Measurements from ENCODE around the gene DNM2. TPM values are rescaled to one million over a fixed set of nuclear protein-coding genes. Genes with fewer than 3 reads are reported as not detected.

DNM2 gene
- total and polyA plus RNA-seq, 2 of the 13 experiments (the other 11 are each of a cell fraction or from before 2014, with no cell fraction given), result 41.7 to 59.8 TPM

DNA sequence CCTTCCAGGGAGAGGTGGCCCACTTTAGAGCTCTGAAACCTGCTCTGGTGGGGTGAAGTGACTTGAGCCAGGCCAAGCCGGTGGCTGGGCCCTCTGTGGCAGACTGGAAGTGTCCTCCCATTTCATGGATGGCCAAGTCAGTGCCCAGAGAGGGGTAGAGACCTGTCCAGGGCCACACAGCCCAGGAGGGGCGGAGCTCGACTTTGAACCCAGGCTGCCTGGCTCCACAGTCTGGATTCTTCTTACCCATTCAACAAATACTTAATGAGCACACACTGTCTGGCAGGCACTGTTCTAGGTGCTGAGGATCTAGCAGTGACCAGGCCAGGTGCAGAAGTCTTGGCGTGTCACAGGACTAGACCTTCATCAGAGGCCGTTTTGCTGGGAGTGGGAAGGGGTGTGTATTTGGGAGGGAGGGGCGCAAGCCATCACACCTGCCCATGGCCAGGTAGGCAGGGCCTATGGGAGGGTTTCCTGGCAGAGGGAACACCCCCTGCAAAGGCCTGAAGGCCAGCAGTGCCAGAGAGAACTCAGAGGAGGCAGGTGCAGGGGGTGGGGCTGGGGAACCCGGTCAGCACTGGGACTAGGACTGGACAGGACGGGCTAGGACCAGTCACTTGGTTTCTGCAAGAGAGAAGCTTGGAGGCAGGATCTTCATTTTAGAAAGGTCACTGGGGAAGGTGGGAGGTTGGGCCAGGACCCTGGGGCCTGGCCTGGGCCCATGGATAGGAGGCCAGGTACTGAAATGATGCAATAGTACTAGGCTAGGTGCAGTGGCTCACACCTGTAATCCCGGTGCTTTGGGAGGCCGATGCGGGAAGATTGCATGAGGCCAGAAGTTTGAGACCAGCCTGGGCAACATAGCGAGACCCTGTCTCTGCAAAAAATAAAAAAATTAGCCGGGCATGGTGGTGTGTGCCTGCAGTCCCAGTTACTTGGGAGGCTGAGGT, 31.8 kb downstream of the DNM2 start (continued):
- TF ChIP-seq, protein P1, sequence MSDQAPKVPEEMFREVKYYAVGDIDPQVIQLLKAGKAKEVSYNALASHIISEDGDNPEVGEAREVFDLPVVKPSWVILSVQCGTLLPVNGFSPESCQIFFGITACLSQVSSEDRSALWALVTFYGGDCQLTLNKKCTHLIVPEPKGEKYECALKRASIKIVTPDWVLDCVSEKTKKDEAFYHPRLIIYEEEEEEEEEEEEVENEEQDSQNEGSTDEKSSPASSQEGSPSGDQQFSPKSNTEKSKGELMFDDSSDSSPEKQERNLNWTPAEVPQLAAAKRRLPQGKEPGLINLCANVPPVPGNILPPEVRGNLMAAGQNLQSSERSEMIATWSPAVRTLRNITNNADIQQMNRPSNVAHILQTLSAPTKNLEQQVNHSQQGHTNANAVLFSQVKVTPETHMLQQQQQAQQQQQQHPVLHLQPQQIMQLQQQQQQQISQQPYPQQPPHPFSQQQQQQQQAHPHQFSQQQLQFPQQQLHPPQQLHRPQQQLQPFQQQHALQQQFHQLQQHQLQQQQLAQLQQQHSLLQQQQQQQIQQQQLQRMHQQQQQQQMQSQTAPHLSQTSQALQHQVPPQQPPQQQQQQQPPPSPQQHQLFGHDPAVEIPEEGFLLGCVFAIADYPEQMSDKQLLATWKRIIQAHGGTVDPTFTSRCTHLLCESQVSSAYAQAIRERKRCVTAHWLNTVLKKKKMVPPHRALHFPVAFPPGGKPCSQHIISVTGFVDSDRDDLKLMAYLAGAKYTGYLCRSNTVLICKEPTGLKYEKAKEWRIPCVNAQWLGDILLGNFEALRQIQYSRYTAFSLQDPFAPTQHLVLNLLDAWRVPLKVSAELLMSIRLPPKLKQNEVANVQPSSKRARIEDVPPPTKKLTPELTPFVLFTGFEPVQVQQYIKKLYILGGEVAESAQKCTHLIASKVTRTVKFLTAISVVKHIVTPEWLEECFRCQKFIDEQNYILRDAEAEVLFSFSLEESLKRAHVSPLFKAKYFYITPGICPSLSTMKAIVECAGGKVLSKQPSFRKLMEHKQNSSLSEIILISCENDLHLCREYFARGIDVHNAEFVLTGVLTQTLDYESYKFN (CRISPR knock-in tag; conservative IDR thresholded peaks at IDR 0.05), result peak; percentile 68
- 0 out of 2 replicates have a peak, but pooled peaks have one; percentile 17 for TF ChIP-seq DNMT1 (CRISPR knock-in tag; IDR thresholded peaks at IDR 0.05)
- TF ChIP-seq ZFP91 (CRISPR knock-in tag; IDR thresholded peaks at IDR 0.05; ENCODE audit: borderline replicate concordance), result 0 out of 2 replicates have a peak, but pooled peaks have one; percentile 69
- peak; percentile 34; the same call in 1 of the 2 replicates for TF ChIP-seq PCBP1 (IDR thresholded peaks at IDR 0.05; ENCODE audit: borderline replicate concordance, low read depth, low read length)
- no peak for TF ChIP-seq MIER3 (CRISPR knock-in tag; IDR thresholded peaks at IDR 0.05; ENCODE audit: borderline replicate concordance)
- TF ChIP-seq, protein P2, sequence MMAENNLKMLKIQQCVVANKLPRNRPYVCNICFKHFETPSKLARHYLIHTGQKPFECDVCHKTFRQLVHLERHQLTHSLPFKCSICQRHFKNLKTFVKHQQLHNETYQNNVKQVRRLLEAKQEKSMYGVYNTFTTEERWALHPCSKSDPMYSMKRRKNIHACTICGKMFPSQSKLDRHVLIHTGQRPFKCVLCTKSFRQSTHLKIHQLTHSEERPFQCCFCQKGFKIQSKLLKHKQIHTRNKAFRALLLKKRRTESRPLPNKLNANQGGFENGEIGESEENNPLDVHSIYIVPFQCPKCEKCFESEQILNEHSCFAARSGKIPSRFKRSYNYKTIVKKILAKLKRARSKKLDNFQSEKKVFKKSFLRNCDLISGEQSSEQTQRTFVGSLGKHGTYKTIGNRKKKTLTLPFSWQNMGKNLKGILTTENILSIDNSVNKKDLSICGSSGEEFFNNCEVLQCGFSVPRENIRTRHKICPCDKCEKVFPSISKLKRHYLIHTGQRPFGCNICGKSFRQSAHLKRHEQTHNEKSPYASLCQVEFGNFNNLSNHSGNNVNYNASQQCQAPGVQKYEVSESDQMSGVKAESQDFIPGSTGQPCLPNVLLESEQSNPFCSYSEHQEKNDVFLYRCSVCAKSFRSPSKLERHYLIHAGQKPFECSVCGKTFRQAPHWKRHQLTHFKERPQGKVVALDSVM (CRISPR knock-in tag; IDR thresholded peaks at IDR 0.05), result 0 out of 2 replicates have a peak, but pooled peaks have one; percentile 9
- TF ChIP-seq ZSCAN20 (CRISPR knock-in tag; IDR thresholded peaks at IDR 0.05; ENCODE audit: borderline replicate concordance), result no peak
- TF ChIP-seq MEF2D (CRISPR knock-in tag; IDR thresholded peaks at IDR 0.05), result no peak; the same call in 1 of the 2 replicates
- TF ChIP-seq FOXK2 (IDR thresholded peaks at IDR 0.05), result no peak
- TF ChIP-seq, protein P3, sequence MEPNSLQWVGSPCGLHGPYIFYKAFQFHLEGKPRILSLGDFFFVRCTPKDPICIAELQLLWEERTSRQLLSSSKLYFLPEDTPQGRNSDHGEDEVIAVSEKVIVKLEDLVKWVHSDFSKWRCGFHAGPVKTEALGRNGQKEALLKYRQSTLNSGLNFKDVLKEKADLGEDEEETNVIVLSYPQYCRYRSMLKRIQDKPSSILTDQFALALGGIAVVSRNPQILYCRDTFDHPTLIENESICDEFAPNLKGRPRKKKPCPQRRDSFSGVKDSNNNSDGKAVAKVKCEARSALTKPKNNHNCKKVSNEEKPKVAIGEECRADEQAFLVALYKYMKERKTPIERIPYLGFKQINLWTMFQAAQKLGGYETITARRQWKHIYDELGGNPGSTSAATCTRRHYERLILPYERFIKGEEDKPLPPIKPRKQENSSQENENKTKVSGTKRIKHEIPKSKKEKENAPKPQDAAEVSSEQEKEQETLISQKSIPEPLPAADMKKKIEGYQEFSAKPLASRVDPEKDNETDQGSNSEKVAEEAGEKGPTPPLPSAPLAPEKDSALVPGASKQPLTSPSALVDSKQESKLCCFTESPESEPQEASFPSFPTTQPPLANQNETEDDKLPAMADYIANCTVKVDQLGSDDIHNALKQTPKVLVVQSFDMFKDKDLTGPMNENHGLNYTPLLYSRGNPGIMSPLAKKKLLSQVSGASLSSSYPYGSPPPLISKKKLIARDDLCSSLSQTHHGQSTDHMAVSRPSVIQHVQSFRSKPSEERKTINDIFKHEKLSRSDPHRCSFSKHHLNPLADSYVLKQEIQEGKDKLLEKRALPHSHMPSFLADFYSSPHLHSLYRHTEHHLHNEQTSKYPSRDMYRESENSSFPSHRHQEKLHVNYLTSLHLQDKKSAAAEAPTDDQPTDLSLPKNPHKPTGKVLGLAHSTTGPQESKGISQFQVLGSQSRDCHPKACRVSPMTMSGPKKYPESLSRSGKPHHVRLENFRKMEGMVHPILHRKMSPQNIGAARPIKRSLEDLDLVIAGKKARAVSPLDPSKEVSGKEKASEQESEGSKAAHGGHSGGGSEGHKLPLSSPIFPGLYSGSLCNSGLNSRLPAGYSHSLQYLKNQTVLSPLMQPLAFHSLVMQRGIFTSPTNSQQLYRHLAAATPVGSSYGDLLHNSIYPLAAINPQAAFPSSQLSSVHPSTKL (CRISPR knock-in tag; IDR thresholded peaks at IDR 0.05), result no peak
- TF ChIP-seq ZKSCAN1 (IDR thresholded peaks at IDR 0.05; ENCODE audit: low read length), result no peak
- peak; percentile 14; the same call in 1 of the 2 replicates for TF ChIP-seq AKAP8 (CRISPR knock-in tag; IDR thresholded peaks at IDR 0.05)
- peak; percentile 29; the same call in 1 of the 2 replicates for TF ChIP-seq ARNTL (CRISPR knock-in tag; IDR thresholded peaks at IDR 0.05)
- no peak for TF ChIP-seq KLF16 (CRISPR knock-in tag; IDR thresholded peaks at IDR 0.05)
- TF ChIP-seq ZNF333 (CRISPR knock-in tag; IDR thresholded peaks at IDR 0.05; ENCODE audit: borderline replicate concordance), result peak; percentile 77; the same call in 1 of the 2 replicates
- TF ChIP-seq MEIS1 (CRISPR knock-in tag; IDR thresholded peaks at IDR 0.05; ENCODE audit: borderline replicate concordance), result no peak

Data from HepG2 (cell line).